Endothelial cell of umbilical vein (primary cell): Measurements from ENCODE around the gene COL4A2. TPM values are rescaled to one million over a fixed set of nuclear protein-coding genes. Genes with fewer than 3 reads are reported as not detected.

Source experiments
- BruUV-seq: library from RNA; stranded (reverse); fragments of 400-500 nt; replicated peaks from 2 replicates; lab custom pipeline; 2021; lab: Mats Ljungman, UMichigan
- CTCF ChIA-PET: fragments of 300-600, 350-600 bp; sonication (Branson Sonifier 250); formaldehyde crosslinking; loops from one replicate; lab custom pipeline; 2021; ENCODE audit warnings: antibody characterized with exemption, inconsistent platforms; lab: Charles Lee
- POLR2A ChIA-PET: fragments of 300-600, 350-600 bp; sonication (Branson Sonifier 250); formaldehyde crosslinking; loops from one replicate; lab custom pipeline; 2021; ENCODE audit warnings: antibody characterized with exemption, inconsistent platforms; lab: Charles Lee
- DNase-seq: peaks from one replicate; pipeline ENCODE4 v3.0.0-alpha.2; 2011; ENCODE audit warnings: low read depth, low spot score
- FAIRE-seq: peaks from 2 replicates; lab custom pipeline; 2011; peaks lifted over from hg19 to GRCh38; lab: Jason Lieb, UNC
- H2AFZ ChIP-seq: 2 replicates; pipeline ENCODE4 v1.6.0; 2012; ENCODE audit warnings: low read depth, low read length, control low read depth, inconsistent platforms
- H3K27ac ChIP-seq: 2 replicates; pipeline ENCODE4 v1.5.1; 2011; ENCODE audit warnings: low read depth, mild to moderate bottlenecking, control low read depth, low read length, moderate library complexity; ENCODE audit not compliant: insufficient read depth
- H3K27me3 ChIP-seq, 2 experiments: 2 replicates each; pipeline versions ENCODE4 v1.6.0 to v1.6.1; 2011; ENCODE audit warnings: low read length in 2 of 2, mixed read lengths in 1 of 2; ENCODE audit not compliant: control insufficient read depth in 2 of 2, insufficient read depth in 2 of 2
- H3K36me3 ChIP-seq, 2 experiments: 2 replicates in 1 of 2; 3 replicates in 1 of 2; pipeline ENCODE4 v1.5.1; 2011; ENCODE audit warnings: low read length in 2 of 2, mild to moderate bottlenecking in 1 of 2, moderate library complexity in 1 of 2; ENCODE audit not compliant: control insufficient read depth in 2 of 2, insufficient read depth in 2 of 2; ENCODE audit errors: extremely low read depth in 1 of 2
- H3K4me1 ChIP-seq: 3 replicates; pipeline ENCODE4 v1.5.1; 2011; ENCODE audit warnings: mild to moderate bottlenecking, low read length; ENCODE audit not compliant: control insufficient read depth, insufficient read depth; ENCODE audit errors: extremely low read depth
- H3K4me2 ChIP-seq: 2 replicates; pipeline ENCODE4 v1.6.1; 2011; ENCODE audit warnings: low read length, control low read depth, mixed read lengths; ENCODE audit not compliant: insufficient read depth
- H3K4me3 ChIP-seq, 3 experiments: fragments of 200-600 bp in 1 of 3; sonication (generic), shearing (Covaris generic) in 1 of 3; replicated peaks in 1 of 3; 2 replicates each; pipeline ENCODE4 v1.5.1; 2011 to 2016; ENCODE audit warnings: control low read depth in 3 of 3, low read length in 3 of 3, mild to moderate bottlenecking in 2 of 3, inconsistent platforms in 1 of 3, low read depth in 1 of 3, moderate library complexity in 1 of 3; ENCODE audit not compliant: insufficient read depth in 1 of 3
- H3K79me2 ChIP-seq: 2 replicates; pipeline ENCODE4 v1.6.0; 2012; ENCODE audit warnings: low read length, inconsistent platforms; ENCODE audit not compliant: control insufficient read depth, insufficient read depth
- H3K9ac ChIP-seq: replicated peaks from 2 replicates; pipeline ENCODE3; 2011; ENCODE audit warnings: low read length, control low read depth; ENCODE audit not compliant: insufficient read depth; ENCODE audit errors: extremely low read depth
- H3K9me1 ChIP-seq: replicated peaks from 3 replicates; pipeline ENCODE4 v1.6.0; 2011; ENCODE audit warnings: mild to moderate bottlenecking, low read length; ENCODE audit not compliant: control insufficient read depth, insufficient read depth; ENCODE audit errors: extremely low read depth
- H3K9me3 ChIP-seq: replicated peaks from 2 replicates; pipeline ENCODE4 v1.5.1; 2012; ENCODE audit warnings: low read length, inconsistent platforms; ENCODE audit not compliant: control insufficient read depth, insufficient read depth
- H4K20me1 ChIP-seq: replicated peaks from 2 replicates; pipeline ENCODE3; 2011; ENCODE audit warnings: mild to moderate bottlenecking, low read length; ENCODE audit not compliant: control insufficient read depth, insufficient read depth; ENCODE audit errors: extremely low read depth
- EZH2 ChIP-seq: IDR thresholded peaks from 2 replicates; pipeline ENCODE4 v1.6.1; 2012; ENCODE audit warnings: borderline replicate concordance, low read depth, mild to moderate bottlenecking, moderate library complexity, low read length, inconsistent platforms; ENCODE audit not compliant: severe bottlenecking
- FOS ChIP-seq: IDR thresholded peaks from 2 replicates; pipeline ENCODE4 v1.6.1; 2011; ENCODE audit warnings: mild to moderate bottlenecking, low read length, moderate library complexity, borderline replicate concordance; ENCODE audit not compliant: insufficient read depth
- GATA2 ChIP-seq: IDR thresholded peaks from 2 replicates; pipeline ENCODE4 v1.7.0; 2011; ENCODE audit warnings: low read depth, mild to moderate bottlenecking, moderate library complexity, mixed read lengths, low read length; ENCODE audit not compliant: insufficient read length, insufficient read depth
- JUN ChIP-seq: IDR thresholded peaks from 2 replicates; pipeline ENCODE4 v1.6.1; 2011; ENCODE audit warnings: borderline replicate concordance, low read depth; ENCODE audit not compliant: insufficient read length, insufficient read depth
- MYC ChIP-seq: IDR thresholded peaks from one replicate; pipeline ENCODE4 v1.6.1; 2011; ENCODE audit warnings: mild to moderate bottlenecking, low read depth, low read length
- POLR2A ChIP-seq: IDR thresholded peaks from 2 replicates; pipeline ENCODE4 v1.6.1; 2012; ENCODE audit warnings: low read depth, mild to moderate bottlenecking, control low read depth, low read length
- POLR2AphosphoS5 ChIP-seq: IDR thresholded peaks from 2 replicates; pipeline ENCODE4 v1.6.1; 2012; ENCODE audit warnings: low read depth, mild to moderate bottlenecking, control low read depth, low read length, moderate library complexity; ENCODE audit not compliant: insufficient read depth
- dilution Hi-C: fragments of 300-500 bp; cut with MboI; formaldehyde crosslinking; loops from one replicate; pipeline ENCODE4 v1.15.0; 2019; ENCODE audit warnings: low sequenced_read_pairs; ENCODE audit not compliant: extremely low pct_ligation_motif_present
- intact Hi-C: fragments of 100-400 bp; cut with micrococcal nuclease; formaldehyde crosslinking; loops from one replicate; pipeline ENCODE4 v1.10.0; 2022
- polyA plus RNA-seq, 4 experiments: library from polyadenylated mRNA; depleted of rRNA in 3 of 4; stranded (reverse) in 3 of 4; unstranded in 1 of 4; fragments of >200 nt; gene quantifications; 2 replicates each; pipeline versions ENCODE4 v1.2.1 to v1.2.3, GENCODE V29; 2011 to 2012; ENCODE audit warnings: missing spikeins in 1 of 4
- total RNA-seq: library from RNA; stranded (reverse); gene quantifications from 2 replicates; pipeline ENCODE4 v1.2.3, GENCODE V29; 2021
- TF ChIP-seq, protein P1 (sequence below), 2 donors: IDR thresholded peaks; 1 replicate in 1 of 2; 2 replicates in 1 of 2; pipeline ENCODE4 v1.5.1; 2011; ENCODE audit warnings: low read length in 2 of 2, mild to moderate bottlenecking in 2 of 2, moderate library complexity in 2 of 2, control low read depth in 1 of 2, inconsistent platforms in 1 of 2, low read depth in 1 of 2; ENCODE audit not compliant: insufficient read depth in 1 of 2; ENCODE audit errors: extremely low read depth in 1 of 2
- TF ChIP-seq, protein P2 (sequence below): IDR thresholded peaks from 2 replicates; pipeline ENCODE4 v1.6.1; 2011; ENCODE audit not compliant: insufficient read depth, insufficient read length

COL4A2 gene
- total and polyA plus RNA-seq, 2 donors (not counting 3 experiments of a cell fraction or from before 2014, with no cell fraction given) = 792 to 940 TPM

DNA sequence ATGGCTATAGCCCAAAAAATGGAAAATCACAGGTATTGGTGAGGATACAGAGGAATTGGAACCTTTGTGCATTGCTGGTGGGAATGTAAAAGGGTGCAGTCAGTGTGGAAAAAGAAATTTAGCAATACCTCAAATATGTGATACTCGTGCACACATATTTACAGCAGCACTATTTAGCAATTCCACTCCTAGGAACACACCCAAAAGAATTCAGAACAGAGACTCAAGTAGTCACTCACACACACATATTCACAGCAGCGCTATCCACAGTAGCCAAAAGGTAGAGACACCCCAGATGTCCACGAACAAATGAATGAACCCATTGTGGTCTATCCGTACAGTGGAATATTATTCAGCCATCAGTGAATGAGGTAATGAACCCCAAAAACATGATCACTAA is 114.0 kb downstream of the COL4A2 start:
- Histone ChIP-seq H3K79me2 (no peaks in the 10 kb centered on the region), H3K27me3 (no peaks in the 10 kb centered on the region), H3K36me3 (peaks cover 0 to 2% of the 10 kb centered on the region in 2 experiments), H4K20me1 (no peaks in the 10 kb centered on the region), H3K9me3 (no peaks in the 10 kb centered on the region), H3K4me1 (peaks cover 79% of the 10 kb centered on the region), H3K4me3 (no peak overlapping the region), H3K27ac (peak overlapping the region; percentile 72), H3K4me2 (peak overlapping the region; percentile 39), H2AFZ (no peak overlapping the region), H3K9me1 (no peaks in the 10 kb centered on the region), H3K9ac (peak overlapping the region; percentile 45)
- DNase-seq (no peak), FAIRE-seq (no peak)
- intact Hi-C loops = no loop called here
- dilution Hi-C loops = no loop called here
- TF ChIP-seq, protein P1, sequence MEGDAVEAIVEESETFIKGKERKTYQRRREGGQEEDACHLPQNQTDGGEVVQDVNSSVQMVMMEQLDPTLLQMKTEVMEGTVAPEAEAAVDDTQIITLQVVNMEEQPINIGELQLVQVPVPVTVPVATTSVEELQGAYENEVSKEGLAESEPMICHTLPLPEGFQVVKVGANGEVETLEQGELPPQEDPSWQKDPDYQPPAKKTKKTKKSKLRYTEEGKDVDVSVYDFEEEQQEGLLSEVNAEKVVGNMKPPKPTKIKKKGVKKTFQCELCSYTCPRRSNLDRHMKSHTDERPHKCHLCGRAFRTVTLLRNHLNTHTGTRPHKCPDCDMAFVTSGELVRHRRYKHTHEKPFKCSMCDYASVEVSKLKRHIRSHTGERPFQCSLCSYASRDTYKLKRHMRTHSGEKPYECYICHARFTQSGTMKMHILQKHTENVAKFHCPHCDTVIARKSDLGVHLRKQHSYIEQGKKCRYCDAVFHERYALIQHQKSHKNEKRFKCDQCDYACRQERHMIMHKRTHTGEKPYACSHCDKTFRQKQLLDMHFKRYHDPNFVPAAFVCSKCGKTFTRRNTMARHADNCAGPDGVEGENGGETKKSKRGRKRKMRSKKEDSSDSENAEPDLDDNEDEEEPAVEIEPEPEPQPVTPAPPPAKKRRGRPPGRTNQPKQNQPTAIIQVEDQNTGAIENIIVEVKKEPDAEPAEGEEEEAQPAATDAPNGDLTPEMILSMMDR (IDR thresholded peaks at IDR 0.05; ENCODE audit: extremely low read depth in 1 of 2, insufficient read depth in 1 of 2, low read depth in 1 of 2, low read length in 2 of 2) = no peak
- no peak for TF ChIP-seq POLR2AphosphoS5
- no peak for TF ChIP-seq MYC
- TF ChIP-seq POLR2A = no peak
- no peak for TF ChIP-seq EZH2
- no peak for TF ChIP-seq GATA2
- TF ChIP-seq JUN = no peak
- TF ChIP-seq, protein P2, sequence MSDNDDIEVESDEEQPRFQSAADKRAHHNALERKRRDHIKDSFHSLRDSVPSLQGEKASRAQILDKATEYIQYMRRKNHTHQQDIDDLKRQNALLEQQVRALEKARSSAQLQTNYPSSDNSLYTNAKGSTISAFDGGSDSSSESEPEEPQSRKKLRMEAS = no peak
- no peak for TF ChIP-seq FOS
- CTCF ChIA-PET = interaction anchor here (0.7 to 1.5 kb wide), 4 partner anchors 9 to 173 kb away, joined by 3 to 5 read pairs (median 4); no protein-coding TSS in a partner anchor
- POLR2A ChIA-PET = no interaction called here
- BruUV-seq = no TSS peak
